GM13976 (cell line): Measurements from ENCODE around the gene DPF3.

ENCODE experiments used
- DNase-seq: peaks from one replicate; pipeline ENCODE4 v3.0.0; 2012; ENCODE audit warnings: low spot score
- CTCF ChIP-seq: IDR thresholded peaks from 2 replicates; pipeline ENCODE4 v1.5.1; 2012; ENCODE audit warnings: borderline replicate concordance, mild to moderate bottlenecking; ENCODE audit not compliant: insufficient read depth; ENCODE audit errors: extremely low read depth, missing control alignments, control extremely low read depth
- in situ Hi-C: fragments of 300-500 bp; cut with MboI; formaldehyde crosslinking; loops from one replicate; pipeline ENCODE4 v1.12.0; 2022; ENCODE audit warnings: low sequenced_read_pairs, mixed read lengths, inconsistent platforms; ENCODE audit not compliant: unreplicated experiment

The DPF3 gene

DNA sequence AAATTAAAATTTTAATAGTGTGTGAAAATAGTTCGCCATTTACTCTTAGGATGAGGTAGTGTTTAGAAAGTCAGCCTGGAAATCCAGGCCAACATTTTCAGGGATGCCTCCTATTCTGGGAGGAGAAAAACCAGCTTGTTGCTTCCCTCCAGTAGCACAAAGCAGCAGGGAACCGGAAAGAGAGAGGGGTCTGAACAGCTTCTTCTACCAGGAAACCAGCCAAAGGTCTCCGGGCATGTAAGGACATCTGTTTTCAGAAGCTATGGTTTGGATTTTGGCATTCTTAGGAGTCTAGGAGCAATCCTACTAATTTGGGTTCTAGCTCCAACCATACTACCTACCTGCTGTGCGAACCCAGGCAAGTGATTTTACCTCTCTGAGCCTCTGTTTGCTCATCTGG, 85.3 kb downstream of the DPF3 start:
- no peak for TF ChIP-seq CTCF
- no peak for DNase-seq
- in situ Hi-C loops: no loop called here

DNA sequence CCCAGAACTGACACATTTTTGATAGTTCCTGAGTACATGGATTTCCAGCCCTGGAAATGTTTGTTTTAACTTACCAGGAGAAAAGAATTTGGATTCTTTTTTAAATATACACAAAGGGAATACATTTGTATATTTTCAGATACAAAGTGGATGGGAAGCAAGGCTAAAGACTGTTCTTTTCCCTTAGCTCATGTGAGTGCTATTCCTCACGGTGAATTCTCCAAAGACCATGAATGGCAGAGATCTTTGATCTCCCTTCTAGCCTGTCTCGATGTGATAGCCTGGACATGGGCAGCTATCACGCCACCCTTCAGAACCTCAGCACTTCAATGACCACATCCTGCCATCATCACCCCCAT, 91.3 kb downstream of the DPF3 start:
- in situ Hi-C loops: no loop called here
- TF ChIP-seq CTCF: no peak
- no peak for DNase-seq

DNA sequence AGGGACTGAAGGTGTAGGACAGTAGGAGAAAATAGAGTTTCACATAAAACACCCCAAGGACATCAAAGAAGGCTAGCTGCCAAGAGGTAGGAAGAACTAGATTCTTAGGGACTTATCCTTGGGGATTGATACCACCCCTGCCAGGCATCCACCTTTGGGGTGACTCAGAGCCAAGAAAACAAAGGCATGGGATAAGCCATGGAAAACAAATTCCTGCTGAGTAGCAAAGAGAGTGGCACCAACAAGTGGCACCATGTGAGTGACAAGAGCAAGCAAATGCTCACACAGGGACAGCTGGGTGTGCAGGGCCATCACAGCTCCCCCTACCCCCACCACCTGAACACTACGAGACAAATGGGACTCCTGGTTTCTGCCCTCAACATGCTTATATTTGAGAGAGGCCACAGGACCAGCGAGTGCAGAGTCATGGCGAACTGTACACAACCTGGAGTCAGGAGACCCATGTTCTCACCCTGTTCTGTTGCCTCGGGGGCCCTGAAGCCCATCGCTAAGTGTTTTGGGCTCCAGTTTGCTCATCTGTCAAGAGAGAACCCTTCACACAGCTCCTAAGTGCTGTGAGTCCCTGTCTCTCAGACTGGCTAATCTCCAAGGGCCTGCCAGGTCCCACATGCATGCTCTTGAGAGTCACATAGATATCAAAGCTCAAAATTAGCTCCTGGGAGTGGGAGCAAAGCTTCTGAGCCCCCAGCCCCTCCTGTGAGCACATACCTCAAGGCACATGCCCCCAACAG, 91.9 kb downstream of the DPF3 start:
- DNase-seq: no peak
- no peak for TF ChIP-seq CTCF
- in situ Hi-C loops: no loop called here

DNA sequence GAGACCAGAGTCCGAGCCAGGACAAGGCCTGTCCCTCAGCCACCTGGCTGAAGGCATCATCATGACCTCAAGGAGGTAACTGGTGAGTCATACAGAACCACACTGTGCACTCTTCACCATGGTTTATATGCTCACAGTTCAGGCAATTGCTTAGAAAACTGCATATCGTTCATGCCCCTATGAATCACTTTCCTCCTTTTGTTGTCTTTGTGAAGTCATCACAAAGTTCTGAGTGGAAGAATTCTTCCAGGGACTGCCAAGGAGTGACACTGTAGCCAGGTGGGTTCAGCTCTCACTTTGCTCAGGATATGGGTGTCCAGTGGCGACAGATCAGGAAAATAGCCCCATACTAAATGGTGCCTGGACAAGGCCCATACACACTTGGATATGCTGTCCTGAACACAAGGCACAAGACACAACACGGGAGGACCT, 92.5 kb downstream of the DPF3 start:
- TF ChIP-seq CTCF: no peak
- no peak for DNase-seq
- in situ Hi-C loops: no loop called here

DNA sequence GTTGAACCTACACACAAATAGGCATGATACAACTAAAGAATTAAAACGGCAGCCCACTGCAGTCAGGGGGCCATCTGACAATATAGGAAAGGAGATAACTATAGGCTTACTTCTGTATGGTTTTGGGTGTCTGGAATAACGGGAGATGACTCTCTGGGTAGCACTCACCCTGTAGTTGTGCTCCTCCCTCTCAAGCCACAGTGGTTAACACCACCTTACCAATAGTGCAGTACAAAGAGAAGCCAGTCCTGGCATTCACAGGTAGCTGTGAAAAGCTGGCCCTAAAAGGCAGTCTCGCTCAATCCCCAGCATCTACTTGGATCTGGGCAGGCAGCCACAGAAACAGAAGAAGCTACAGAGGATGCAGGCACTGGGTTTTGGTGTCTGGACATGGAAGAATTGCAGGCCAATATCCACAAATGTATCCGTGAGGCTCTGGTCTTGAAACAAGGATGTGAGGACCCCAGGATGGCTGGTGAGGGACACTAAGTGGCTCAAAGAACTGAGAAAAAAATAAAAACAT, 93.0 kb downstream of the DPF3 start:
- no peak for DNase-seq
- no peak for TF ChIP-seq CTCF
- in situ Hi-C loops: no loop called here

DNA sequence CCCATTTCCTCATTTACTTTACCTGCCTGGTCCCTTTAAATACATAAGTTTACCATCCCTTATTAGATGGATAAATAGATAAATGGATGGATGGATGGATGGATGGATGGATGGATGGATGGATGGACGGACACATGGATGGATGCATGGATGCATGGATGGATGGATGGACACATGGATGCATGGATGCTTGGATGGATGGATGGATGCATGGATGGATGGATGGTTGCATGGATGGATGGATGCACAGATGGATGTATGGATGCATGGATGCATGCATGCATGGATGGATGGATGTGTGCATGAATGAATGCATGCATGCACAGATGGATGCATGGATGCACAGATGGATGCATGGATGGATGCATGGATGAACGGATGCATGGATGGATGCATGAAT, 93.6 kb downstream of the DPF3 start:
- DNase-seq: no peak
- TF ChIP-seq CTCF: no peak
- in situ Hi-C loops: no loop called here
